ENCODE data around the gene OPCML.

The OPCML gene

DNA sequence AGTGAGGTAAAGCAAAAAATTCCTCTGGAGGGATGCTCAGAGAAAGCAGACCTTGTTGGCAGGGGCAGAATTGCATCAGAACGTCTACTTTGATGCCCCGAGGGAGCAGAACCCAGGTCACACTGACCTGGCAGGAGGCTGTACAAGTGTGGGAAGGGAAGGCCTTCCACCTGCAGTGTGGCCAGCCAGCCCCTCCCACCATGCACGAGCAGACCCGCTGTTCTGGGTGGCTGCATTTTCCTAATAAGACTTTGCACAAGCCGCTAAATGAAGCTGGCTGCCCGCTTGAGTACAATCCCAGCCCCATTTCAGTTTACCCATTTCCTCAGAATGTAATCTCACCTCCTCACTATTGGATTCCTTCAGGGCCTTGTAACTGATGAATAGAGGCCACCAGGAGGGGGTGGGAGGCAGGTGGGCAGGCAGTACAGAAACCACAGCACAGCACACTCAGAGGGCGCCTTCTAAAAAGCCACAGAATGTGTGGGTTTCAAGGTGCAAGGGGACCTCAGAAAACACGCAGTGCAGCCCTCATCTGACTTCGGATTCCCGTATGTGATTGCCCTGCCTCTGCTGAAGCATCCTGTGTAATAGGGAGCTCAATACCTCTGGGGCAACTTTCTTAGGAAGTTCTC is 316.6 kb downstream of the OPCML start:
- TF ChIP-seq, protein P1, sequence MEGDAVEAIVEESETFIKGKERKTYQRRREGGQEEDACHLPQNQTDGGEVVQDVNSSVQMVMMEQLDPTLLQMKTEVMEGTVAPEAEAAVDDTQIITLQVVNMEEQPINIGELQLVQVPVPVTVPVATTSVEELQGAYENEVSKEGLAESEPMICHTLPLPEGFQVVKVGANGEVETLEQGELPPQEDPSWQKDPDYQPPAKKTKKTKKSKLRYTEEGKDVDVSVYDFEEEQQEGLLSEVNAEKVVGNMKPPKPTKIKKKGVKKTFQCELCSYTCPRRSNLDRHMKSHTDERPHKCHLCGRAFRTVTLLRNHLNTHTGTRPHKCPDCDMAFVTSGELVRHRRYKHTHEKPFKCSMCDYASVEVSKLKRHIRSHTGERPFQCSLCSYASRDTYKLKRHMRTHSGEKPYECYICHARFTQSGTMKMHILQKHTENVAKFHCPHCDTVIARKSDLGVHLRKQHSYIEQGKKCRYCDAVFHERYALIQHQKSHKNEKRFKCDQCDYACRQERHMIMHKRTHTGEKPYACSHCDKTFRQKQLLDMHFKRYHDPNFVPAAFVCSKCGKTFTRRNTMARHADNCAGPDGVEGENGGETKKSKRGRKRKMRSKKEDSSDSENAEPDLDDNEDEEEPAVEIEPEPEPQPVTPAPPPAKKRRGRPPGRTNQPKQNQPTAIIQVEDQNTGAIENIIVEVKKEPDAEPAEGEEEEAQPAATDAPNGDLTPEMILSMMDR (IDR thresholded peaks at IDR 0.05), result no peak
- no peak for TF ChIP-seq ZFX (IDR thresholded peaks at IDR 0.05; ENCODE audit: borderline replicate concordance)
- no peak overlapping the region for H3K27ac ChIP-seq

DNA sequence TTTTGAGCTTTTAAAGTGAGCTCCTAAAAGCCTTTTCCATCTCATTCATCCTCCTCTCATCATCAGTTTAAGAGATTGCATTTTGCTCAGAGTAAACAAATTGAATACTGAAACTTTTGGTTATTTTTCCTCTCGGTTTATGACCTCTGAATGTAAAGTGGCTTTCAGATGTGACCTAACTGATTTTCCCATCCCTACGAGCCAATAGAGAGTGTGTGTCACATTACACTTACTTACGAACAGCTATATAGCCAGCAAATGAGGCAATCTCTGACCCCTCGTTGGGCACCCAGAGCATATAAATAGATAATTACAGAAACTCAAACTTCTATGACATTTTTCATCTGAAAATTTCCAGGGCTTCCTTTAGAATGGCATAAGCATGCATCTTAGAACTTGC is 317.7 kb downstream of the OPCML start:
- TF ChIP-seq, protein P1 (IDR thresholded peaks at IDR 0.05), result no peak
- no peak for TF ChIP-seq ZFX (IDR thresholded peaks at IDR 0.05; ENCODE audit: borderline replicate concordance)

DNA sequence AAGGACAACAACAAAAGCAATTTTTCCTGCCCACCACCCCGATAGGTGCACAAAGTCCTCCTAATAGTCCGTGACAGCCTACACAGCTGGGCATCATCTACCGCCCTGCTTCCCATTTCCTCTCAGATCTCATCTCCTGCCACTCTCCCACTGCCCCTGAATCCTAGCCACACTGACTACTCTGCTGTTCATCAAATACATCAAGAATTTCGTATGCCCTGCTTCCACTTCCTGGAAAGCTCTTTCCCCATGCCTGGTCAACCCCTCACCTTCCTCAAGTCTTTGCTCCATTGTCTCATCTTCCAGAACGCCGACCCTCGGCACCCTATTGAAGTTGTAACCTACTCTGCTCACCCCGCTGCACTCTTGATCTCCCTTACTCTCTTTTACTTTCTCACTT is 320.1 kb downstream of the OPCML start:
- TF ChIP-seq ZFX (IDR thresholded peaks at IDR 0.05; ENCODE audit: borderline replicate concordance), result no peak
- TF ChIP-seq, protein P1 (IDR thresholded peaks at IDR 0.05), result no peak

More for the DNA sequence above, 317.7 kb downstream of the OPCML start:
- H3K27ac ChIP-seq, result no peak overlapping the region

DNA sequence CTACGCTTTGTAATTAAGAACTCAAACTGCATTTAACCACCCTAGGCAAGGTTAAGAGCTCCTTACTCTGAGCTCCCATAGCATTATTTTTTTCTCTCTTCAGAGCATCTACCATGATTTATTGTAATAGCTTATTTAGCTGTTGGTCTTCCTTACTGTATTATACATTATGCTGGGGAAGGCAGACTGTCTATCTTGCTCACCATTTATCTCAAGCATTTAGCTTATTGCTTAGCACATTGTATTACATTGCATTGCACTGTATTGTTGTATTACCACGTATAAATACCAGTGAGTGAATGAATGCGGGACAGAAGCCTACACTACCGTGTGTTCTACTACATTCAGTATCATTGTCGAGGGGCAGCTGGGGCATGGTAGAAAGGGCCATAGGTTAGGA is 324.3 kb downstream of the OPCML start:
- no peak overlapping the region for H3K27ac ChIP-seq
- TF ChIP-seq, protein P1 (IDR thresholded peaks at IDR 0.05), result no peak
- no peak for TF ChIP-seq ZFX (IDR thresholded peaks at IDR 0.05; ENCODE audit: borderline replicate concordance)

More for the DNA sequence above, 320.1 kb downstream of the OPCML start:
- no peak overlapping the region for H3K27ac ChIP-seq

DNA sequence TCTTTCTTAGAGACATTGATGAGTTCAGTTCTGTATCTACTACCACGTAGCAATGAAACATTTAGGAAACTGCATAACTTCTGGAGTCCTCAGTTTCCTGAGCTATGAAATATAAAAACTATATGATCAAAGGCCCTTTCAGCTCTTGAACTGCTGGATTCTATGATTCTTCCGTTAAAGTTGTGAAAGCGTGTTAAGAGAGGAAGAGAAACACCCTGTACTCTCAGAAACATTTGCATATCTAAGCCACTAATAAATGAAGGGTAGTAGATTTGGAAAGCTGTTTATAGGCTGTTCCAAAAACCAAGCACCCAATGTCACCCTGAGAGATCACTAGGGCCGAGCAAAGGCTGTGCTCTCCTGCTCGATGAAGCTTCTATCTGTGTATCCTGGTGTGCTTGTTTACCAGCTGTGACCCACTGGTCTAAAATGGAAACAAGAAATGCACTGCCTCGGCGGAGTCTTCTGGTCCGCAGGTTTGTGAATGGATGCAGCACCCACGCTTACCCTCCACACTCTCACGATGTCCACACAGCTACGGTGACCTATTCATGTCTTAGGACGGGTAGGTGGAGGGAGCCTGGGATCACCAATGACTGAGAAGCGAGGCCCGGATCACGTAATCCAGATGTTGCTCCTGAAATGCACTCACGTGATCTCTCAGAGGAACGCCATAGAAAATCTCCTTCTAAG is 325.8 kb downstream of the OPCML start:
- no peak overlapping the region for H3K27ac ChIP-seq
- TF ChIP-seq, protein P1 (IDR thresholded peaks at IDR 0.05), result no peak
- TF ChIP-seq ZFX (IDR thresholded peaks at IDR 0.05; ENCODE audit: borderline replicate concordance), result no peak

DNA sequence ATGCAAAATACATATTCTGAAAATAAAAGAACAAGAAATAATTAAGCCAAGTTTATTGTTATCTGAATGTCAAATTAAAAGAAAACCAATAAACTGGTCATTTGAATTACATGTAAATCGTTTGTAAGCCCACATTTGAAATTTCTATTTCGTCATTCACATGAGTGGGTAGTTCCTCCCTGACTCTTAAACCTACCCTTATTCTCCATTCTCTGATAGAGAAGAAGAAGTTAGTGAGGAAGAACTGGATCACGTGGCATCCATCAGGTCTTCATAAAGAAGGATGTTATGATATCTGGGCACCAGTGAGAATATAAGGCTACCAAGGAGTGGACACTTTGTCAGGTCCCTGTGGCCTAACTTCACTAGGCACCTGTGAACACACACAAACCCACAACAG is 328.1 kb downstream of the OPCML start:
- no peak overlapping the region for H3K27ac ChIP-seq
- TF ChIP-seq ZFX (IDR thresholded peaks at IDR 0.05; ENCODE audit: borderline replicate concordance), result no peak
- TF ChIP-seq, protein P1 (IDR thresholded peaks at IDR 0.05), result no peak

DNA sequence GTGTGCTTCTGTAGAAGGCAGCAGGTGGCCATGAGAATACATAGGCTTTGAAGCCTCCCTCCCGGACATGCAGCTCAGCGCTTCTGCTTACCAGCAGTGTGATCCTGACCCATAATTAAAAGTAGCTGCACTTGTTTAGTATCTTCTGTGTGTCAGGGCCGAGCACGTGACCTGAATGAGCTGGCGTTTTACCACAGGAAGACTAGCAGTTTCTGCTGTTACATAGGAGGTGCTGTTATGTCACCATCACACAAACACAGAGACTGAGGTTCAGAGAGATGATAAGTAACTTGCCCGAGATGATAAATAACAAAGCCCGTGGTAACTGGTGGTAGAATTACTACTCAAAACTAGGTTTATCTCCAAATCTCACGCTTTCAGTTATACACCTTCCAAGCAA is 329.5 kb downstream of the OPCML start:
- H3K27ac ChIP-seq, result no peak overlapping the region
- no peak for TF ChIP-seq ZFX (IDR thresholded peaks at IDR 0.05; ENCODE audit: borderline replicate concordance)
- TF ChIP-seq, protein P1 (IDR thresholded peaks at IDR 0.05), result no peak
